Fibroblast of lung (primary cell): ENCODE results near the gene OTUB1. TPM values are rescaled to one million over a fixed set of nuclear protein-coding genes. Genes with fewer than 3 reads are reported as not detected.
"Not testable (repeated sequence)": the region's sequence is repeated elsewhere in the genome, so short reads cannot be mapped to it uniquely, and the experiment has no call there.

Experiments
- DNase-seq, 2 donors: peaks; one replicate each; pipeline versions ENCODE4 v3.0.0 to v3.0.0-alpha.2; 2010; ENCODE audit warnings: low read depth in 2 of 2
- H2AFZ ChIP-seq: 2 replicates; pipeline ENCODE4 v1.5.1; 2012; ENCODE audit warnings: low read length, control low read depth, inconsistent platforms
- H3K27ac ChIP-seq: 2 replicates; pipeline ENCODE4 v1.5.1; 2011; ENCODE audit warnings: low read length, control low read depth; ENCODE audit not compliant: insufficient read depth
- H3K27me3 ChIP-seq: 2 replicates; pipeline ENCODE4 v1.5.1; 2011; ENCODE audit warnings: mild to moderate bottlenecking, low read length; ENCODE audit not compliant: control insufficient read depth, insufficient read depth
- H3K36me3 ChIP-seq: 2 replicates; pipeline ENCODE4 v1.5.1; 2011; ENCODE audit warnings: low read length; ENCODE audit not compliant: control insufficient read depth, insufficient read depth
- H3K4me1 ChIP-seq: 2 replicates; pipeline ENCODE4 v1.5.1; 2011; ENCODE audit warnings: low read length; ENCODE audit not compliant: control insufficient read depth, insufficient read depth; ENCODE audit errors: extremely low read depth
- H3K4me2 ChIP-seq: 2 replicates; pipeline ENCODE4 v1.5.1; 2011; ENCODE audit warnings: low read length, control low read depth; ENCODE audit not compliant: insufficient read depth; ENCODE audit errors: extremely low read depth
- H3K4me3 ChIP-seq, 4 experiments: fragments of 200-600 bp in 1 of 4; sonication (generic) in 1 of 4; replicated peaks in 1 of 4; 2 replicates each; pipeline ENCODE4 v1.5.1; 2011 to 2016; ENCODE audit warnings: low read length in 4 of 4, low read depth in 3 of 4, mild to moderate bottlenecking in 3 of 4, control low read depth in 2 of 4, inconsistent platforms in 1 of 4, mixed read lengths in 1 of 4; ENCODE audit not compliant: insufficient read depth in 1 of 4; ENCODE audit errors: control extremely low read depth in 1 of 4
- H3K79me2 ChIP-seq: 2 replicates; pipeline ENCODE4 v1.5.1; 2012; ENCODE audit warnings: mild to moderate bottlenecking, low read length, inconsistent platforms; ENCODE audit not compliant: control insufficient read depth, insufficient read depth
- H3K9ac ChIP-seq: 2 replicates; pipeline ENCODE4 v1.5.1; 2011; ENCODE audit warnings: mild to moderate bottlenecking, low read length, control low read depth; ENCODE audit not compliant: insufficient read depth
- H3K9me3 ChIP-seq: 2 replicates; pipeline ENCODE4 v1.5.1; 2012; ENCODE audit warnings: low read depth, low read length; ENCODE audit not compliant: control insufficient read depth, insufficient read depth
- H4K20me1 ChIP-seq: 2 replicates; pipeline ENCODE4 v1.5.1; 2011; ENCODE audit warnings: low read length; ENCODE audit not compliant: control insufficient read depth, insufficient read depth; ENCODE audit errors: extremely low read depth
- EZH2 ChIP-seq: IDR thresholded peaks from 2 replicates; pipeline ENCODE4 v1.5.1; 2012; ENCODE audit warnings: low read length, control low read depth, mild to moderate bottlenecking; ENCODE audit errors: missing control alignments
- polyA plus RNA-seq, 2 donors: library from polyadenylated mRNA; depleted of rRNA in 1 of 2; stranded (reverse) in 1 of 2; unstranded in 1 of 2; fragments of >200 nt; gene quantifications; 2 replicates each; pipeline ENCODE4 v1.2.1, GENCODE V29; 2011 to 2012; ENCODE audit warnings: missing spikeins in 1 of 2
- total RNA-seq: library from RNA; depleted of rRNA; stranded (reverse); fragments of >200 nt; gene quantifications from 2 replicates; pipeline ENCODE4 v1.2.1, GENCODE V29; 2014
- TF ChIP-seq, protein P1 (sequence below), 2 donors: IDR thresholded peaks in 1 of 2; conservative IDR thresholded peaks in 1 of 2; 1 replicate in 1 of 2; 2 replicates in 1 of 2; pipeline ENCODE4 v1.5.1; 2011 to 2012; ENCODE audit warnings: low read length in 2 of 2, control low read depth in 1 of 2, inconsistent platforms in 1 of 2, low read depth in 1 of 2, mild to moderate bottlenecking in 1 of 2

OTUB1 gene
- total and polyA plus RNA-seq, 2 donors (not counting 1 experiment from before 2014, with no cell fraction given), result 37.8 to 113 TPM

DNA sequence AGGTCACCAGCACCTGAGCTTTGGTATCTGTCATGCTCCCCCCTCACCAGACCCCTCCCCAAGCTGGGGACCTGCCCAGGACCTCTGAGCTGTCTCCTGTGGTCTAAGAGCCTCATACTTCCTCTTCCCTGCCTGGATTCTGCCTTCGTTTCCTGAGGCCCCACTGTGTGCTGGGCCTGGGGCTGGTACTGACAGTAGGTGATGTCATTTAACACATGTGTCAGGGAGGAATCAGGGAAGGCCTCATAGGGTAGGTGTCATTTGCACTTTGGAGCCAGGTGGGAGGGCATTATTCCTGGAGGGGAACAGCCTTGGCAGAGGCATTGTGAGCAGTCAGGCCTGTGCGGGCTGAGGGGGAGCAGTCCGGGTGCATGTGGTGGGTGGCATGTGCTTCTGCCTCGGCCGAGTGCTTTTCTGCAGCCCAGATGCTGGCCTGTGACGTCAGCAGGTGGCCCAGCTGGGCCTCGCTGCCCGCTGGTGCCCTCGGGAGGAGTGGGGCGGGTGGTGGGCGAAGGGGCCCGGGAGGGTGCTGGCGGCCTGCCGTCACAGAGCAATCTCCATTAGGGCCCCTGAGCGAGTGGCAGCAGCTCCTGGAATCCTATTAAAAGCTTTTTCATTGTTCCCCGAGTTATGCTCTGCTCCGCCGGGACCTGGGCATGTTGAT, 58.6 kb downstream of the OTUB1 start:
- TF ChIP-seq, protein P1, sequence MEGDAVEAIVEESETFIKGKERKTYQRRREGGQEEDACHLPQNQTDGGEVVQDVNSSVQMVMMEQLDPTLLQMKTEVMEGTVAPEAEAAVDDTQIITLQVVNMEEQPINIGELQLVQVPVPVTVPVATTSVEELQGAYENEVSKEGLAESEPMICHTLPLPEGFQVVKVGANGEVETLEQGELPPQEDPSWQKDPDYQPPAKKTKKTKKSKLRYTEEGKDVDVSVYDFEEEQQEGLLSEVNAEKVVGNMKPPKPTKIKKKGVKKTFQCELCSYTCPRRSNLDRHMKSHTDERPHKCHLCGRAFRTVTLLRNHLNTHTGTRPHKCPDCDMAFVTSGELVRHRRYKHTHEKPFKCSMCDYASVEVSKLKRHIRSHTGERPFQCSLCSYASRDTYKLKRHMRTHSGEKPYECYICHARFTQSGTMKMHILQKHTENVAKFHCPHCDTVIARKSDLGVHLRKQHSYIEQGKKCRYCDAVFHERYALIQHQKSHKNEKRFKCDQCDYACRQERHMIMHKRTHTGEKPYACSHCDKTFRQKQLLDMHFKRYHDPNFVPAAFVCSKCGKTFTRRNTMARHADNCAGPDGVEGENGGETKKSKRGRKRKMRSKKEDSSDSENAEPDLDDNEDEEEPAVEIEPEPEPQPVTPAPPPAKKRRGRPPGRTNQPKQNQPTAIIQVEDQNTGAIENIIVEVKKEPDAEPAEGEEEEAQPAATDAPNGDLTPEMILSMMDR (conservative IDR thresholded peaks at IDR 0.05 in 1 of 2, IDR thresholded peaks at IDR 0.05 in 1 of 2; ENCODE audit: low read depth in 1 of 2, low read length in 2 of 2), result no peak
- no peak for TF ChIP-seq EZH2
- H3K4me1 ChIP-seq, result no peaks in the 10 kb centered on the region
- no peaks in the 10 kb centered on the region for H3K79me2 ChIP-seq

DNA sequence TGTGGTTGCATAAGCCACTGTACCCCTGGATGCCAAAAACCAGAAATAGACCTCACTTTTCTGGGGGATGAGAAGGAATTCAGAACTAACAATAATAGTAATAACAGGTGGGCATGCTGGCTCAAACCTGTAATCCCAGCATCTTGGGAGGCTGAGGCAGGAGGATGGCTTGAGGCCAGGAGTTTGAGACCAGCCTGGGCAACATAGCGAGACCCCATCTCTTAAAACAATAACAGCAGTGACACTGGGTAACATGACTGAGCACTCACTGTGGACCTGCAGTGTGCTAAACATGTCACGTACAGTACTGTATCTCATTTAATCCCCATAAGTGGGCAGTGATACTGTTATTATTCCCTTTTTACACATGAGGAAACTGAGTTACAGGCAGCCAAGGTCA, 59.5 kb downstream of the OTUB1 start:
- H4K20me1 ChIP-seq, result no peaks in the 10 kb centered on the region
- H3K4me2 ChIP-seq, result no peak overlapping the region
- no peak overlapping the region for H3K27ac ChIP-seq
- no peak for DNase-seq
- H3K27me3 ChIP-seq, result no peaks in the 10 kb centered on the region
- no peaks in the 10 kb centered on the region for H3K79me2 ChIP-seq
- no peak overlapping the region for H3K9ac ChIP-seq
- no peaks in the 10 kb centered on the region for H3K9me3 ChIP-seq
- H2AFZ ChIP-seq, result no peak overlapping the region
- TF ChIP-seq EZH2, result no peak
- no peak overlapping the region for H3K4me3 ChIP-seq
- no peaks in the 10 kb centered on the region for H3K36me3 ChIP-seq
- H3K4me1 ChIP-seq, result no peaks in the 10 kb centered on the region

More for the DNA sequence above, 58.6 kb downstream of the OTUB1 start:
- Histone ChIP-seq H3K27me3 (no peaks in the 10 kb centered on the region), H3K36me3 (no peaks in the 10 kb centered on the region), H4K20me1 (no peaks in the 10 kb centered on the region), H3K9ac (no peak overlapping the region), H3K4me2 (no peak overlapping the region), H3K9me3 (no peaks in the 10 kb centered on the region), H3K4me3 (no peak overlapping the region), H3K27ac (no peak overlapping the region), H2AFZ (no peak overlapping the region)
- DNase-seq, result no peak

DNA sequence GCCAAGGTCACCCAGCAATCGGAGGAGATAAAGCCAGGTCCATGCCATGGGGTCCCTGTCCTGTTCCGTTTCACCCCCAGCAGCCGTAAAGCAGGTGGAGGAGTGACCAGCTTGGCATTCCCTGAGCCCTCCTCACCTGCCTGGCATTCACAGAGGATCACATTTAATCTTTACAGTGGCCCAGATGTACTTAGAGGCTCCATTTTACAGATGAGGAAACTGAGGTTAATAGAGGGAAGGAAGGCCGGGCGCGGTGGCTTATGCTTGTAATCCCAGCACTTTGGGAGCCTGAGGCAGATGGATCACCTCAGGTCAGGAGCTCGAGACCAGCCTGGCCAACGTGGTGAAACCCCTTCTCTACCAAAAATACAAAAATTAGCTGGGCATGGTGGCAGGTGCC, 61.1 kb downstream of the OTUB1 start:
- not testable (repeated sequence) for H3K4me1 ChIP-seq, H3K27ac ChIP-seq

More for the DNA sequence above, 61.1 kb downstream of the OTUB1 start:
- not testable (repeated sequence) for H3K27me3 ChIP-seq, H3K9ac ChIP-seq, H3K4me2 ChIP-seq, H3K79me2 ChIP-seq, DNase-seq, H3K36me3 ChIP-seq, H4K20me1 ChIP-seq, H2AFZ ChIP-seq, H3K9me3 ChIP-seq, H3K4me3 ChIP-seq

Other genes starting within 250 kb of the OTUB1 start
- gene ZFTA, start 217.7 kb upstream of the OTUB1 start, total RNA-seq, result 12.9 and 14.4 TPM in 2 replicates
- 5.4 and 6.0 TPM in 2 replicates for gene ZFTA, start 217.7 kb upstream of the OTUB1 start, polyA plus RNA-seq
- 10.7 and 10.8 TPM in 2 replicates for gene SPINDOC, start 173.0 kb upstream of the OTUB1 start, total RNA-seq
- 10.9 and 13.9 TPM in 2 replicates for gene SPINDOC, start 173.0 kb upstream of the OTUB1 start, polyA plus RNA-seq
- 5.4 and 6.4 TPM in 2 replicates for gene MARK2, start 147.3 kb upstream of the OTUB1 start, total RNA-seq
- 12.3 and 16.8 TPM in 2 replicates for gene MARK2, start 147.3 kb upstream of the OTUB1 start, polyA plus RNA-seq
- 4.1 and 5.6 TPM in 2 replicates for gene RCOR2, start 69.3 kb upstream of the OTUB1 start, total RNA-seq
- 1.8 and 3.9 TPM in 2 replicates for gene RCOR2, start 69.3 kb upstream of the OTUB1 start, polyA plus RNA-seq
- 7.2 and 9.2 TPM in 2 replicates for gene NAA40, start 47.4 kb upstream of the OTUB1 start, total RNA-seq
- gene NAA40, start 47.4 kb upstream of the OTUB1 start, polyA plus RNA-seq, result 19.1 and 19.7 TPM in 2 replicates
- gene COX8A, start 11.8 kb upstream of the OTUB1 start, total RNA-seq, result 255 and 409 TPM in 2 replicates
- 200 and 330 TPM in 2 replicates for gene COX8A, start 11.8 kb upstream of the OTUB1 start, polyA plus RNA-seq
- gene FLRT1, start 49.5 kb downstream of the OTUB1 start, total RNA-seq, result 0.17 and 0.26 TPM in 2 replicates
- 0.01 and 0.02 TPM in 2 replicates for gene FLRT1, start 49.5 kb downstream of the OTUB1 start, polyA plus RNA-seq
- gene MACROD1, start 179.7 kb downstream of the OTUB1 start, total RNA-seq, result 24.8 and 28.2 TPM in 2 replicates
- gene MACROD1, start 179.7 kb downstream of the OTUB1 start, polyA plus RNA-seq, result 6.0 and 8.8 TPM in 2 replicates
- gene STIP1, start 199.7 kb downstream of the OTUB1 start, total RNA-seq, result 96.3 and 98.8 TPM in 2 replicates
- gene STIP1, start 199.7 kb downstream of the OTUB1 start, polyA plus RNA-seq, result 147 and 198 TPM in 2 replicates
- gene FERMT3, start 220.3 kb downstream of the OTUB1 start, total RNA-seq, result 1.0 and 3.6 TPM in 2 replicates
- gene FERMT3, start 220.3 kb downstream of the OTUB1 start, polyA plus RNA-seq, result 1.2 and 1.9 TPM in 2 replicates
- gene TRPT1, start 239.7 kb downstream of the OTUB1 start, total RNA-seq, result 32.9 and 41.5 TPM in 2 replicates
- gene TRPT1, start 239.7 kb downstream of the OTUB1 start, polyA plus RNA-seq, result 20.5 and 25.7 TPM in 2 replicates
- 47.8 and 71.5 TPM in 2 replicates for gene NUDT22, start 239.8 kb downstream of the OTUB1 start, total RNA-seq
- gene NUDT22, start 239.8 kb downstream of the OTUB1 start, polyA plus RNA-seq, result 17.7 and 18.5 TPM in 2 replicates
- 12.6 TPM in 2 replicates for gene DNAJC4, start 244.1 kb downstream of the OTUB1 start, total RNA-seq
- 11.2 and 12.6 TPM in 2 replicates for gene DNAJC4, start 244.1 kb downstream of the OTUB1 start, polyA plus RNA-seq
- 24.4 and 27.9 TPM in 2 replicates for gene VEGFB, start 248.1 kb downstream of the OTUB1 start, total RNA-seq
- 21.2 and 25.3 TPM in 2 replicates for gene VEGFB, start 248.1 kb downstream of the OTUB1 start, polyA plus RNA-seq